G401.6 (cell line): ENCODE data around the gene RTN3.
"Not testable (repeated sequence)": the region's sequence is repeated elsewhere in the genome, so short reads cannot be mapped to it uniquely, and the experiment has no call there.

ENCODE experiments used
- FAIRE-seq: peaks from 2 replicates; lab custom pipeline; 2012; peaks lifted over from hg19 to GRCh38; lab: Jason Lieb, UNC

RTN3 gene

GRCh38 chr11:63683133-63683991, 2.1 kb downstream of the RTN3 start:
- FAIRE-seq: no peak

DNA sequence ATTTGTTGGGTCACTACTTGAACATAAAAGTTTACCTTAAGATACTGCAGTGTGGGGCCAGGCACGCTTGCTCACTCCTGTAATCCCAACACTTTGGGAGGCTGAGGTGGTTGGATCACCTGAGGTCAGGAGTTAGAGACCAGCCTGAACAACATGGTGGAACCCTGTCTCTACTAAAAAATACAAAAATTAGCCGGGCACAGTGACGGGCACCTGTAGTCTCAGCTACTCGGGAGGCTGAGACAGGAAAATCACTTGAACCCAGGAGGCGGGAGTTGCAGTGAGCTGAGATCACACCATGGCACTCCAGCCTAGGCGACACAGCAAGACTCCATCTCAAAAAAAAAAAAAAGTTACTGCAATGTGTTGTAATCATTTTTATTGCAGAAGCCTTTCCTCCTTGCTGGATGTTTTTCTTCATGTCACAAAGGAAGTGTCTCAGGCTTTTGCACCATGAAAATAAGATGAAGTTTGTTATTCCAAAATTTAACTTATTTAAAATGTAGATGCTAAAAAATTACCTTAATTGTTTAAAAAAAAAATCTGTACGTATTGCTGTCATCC, 3.9 kb downstream of the RTN3 start:
- FAIRE-seq: not testable (repeated sequence)

GRCh38 chr11:63686926-63687325, 5.6 kb downstream of the RTN3 start:
- no peak for FAIRE-seq

DNA sequence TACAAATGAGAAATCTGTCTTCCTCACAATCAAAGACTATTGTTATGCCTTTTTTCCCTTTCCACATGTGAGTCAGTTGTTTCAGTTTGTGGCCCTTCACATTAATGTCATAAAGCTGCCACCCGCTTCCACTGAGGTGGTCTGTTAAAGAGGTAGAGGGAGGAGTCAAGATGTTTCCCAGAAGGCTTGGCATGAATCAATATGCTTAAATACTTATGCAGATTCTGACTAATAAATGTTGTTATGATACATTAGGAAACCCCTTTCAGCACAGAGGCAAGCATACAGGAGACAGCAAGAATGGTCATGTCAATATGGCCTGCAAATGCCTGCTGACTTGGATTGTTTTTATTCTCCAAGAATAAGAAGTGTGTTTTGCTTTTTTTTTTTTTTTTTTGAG, 6.5 kb downstream of the RTN3 start:
- no peak for FAIRE-seq

- FAIRE-seq: no peak
Measured at GRCh38 chr11:63694596-63694995, 13.3 kb downstream of the RTN3 start.

DNA sequence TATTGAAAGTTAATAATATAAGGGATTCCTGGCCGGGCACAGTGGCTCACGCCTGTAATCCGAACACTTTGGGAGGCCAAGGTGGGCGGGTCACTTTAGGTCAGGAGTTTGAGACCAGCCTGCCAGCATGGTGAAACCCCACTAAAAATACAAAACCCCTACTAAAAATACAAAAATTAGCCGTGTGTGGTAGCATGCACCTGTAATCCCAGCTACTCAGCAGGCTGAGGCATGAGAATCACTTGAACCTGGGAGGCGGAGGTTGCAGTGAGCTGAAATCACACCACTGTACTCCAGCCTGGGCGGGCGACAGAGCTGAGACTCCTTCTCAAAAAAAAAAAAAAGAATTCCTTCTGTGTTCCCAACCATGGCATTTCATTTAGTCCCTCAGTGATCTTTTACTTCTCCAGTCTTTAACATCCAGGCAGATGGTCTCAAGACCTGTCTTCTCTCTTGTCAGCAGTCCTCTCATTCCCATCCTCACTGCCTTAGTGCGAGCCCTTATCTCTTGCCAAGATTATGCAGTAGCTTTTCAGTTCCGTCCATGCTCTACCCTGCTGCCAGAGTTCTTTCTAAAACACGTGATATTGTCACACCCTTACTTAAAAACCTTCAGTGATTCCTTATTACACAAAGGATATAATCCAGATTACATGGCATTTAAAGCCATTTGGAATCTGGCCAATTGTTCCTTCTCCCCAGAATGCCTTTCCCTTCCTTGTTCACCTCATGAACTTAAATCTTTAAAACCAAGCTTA, 17.9 kb downstream of the RTN3 start:
- no peak for FAIRE-seq

DNA sequence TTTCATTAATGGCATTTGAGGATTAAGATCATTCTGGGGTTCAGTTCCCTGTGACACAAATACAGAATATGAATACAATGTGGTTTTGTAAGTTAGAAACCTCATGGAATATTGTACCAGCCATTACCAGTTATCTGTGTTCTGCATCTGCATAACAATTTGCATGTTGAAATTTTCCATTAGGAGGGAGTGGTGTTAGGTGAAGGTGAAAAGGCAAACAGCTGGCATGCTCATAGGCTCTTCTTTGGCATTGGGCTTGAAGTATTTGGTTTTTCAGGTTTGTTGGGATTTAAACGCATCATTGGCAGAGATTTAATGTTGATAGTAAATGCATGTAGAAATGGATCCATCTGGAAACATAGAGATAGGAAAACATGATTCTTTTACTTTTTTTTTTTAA, 18.6 kb downstream of the RTN3 start:
- FAIRE-seq: no peak

GRCh38 chr11:63705526-63705925, 24.2 kb downstream of the RTN3 start:
- no peak for FAIRE-seq

DNA sequence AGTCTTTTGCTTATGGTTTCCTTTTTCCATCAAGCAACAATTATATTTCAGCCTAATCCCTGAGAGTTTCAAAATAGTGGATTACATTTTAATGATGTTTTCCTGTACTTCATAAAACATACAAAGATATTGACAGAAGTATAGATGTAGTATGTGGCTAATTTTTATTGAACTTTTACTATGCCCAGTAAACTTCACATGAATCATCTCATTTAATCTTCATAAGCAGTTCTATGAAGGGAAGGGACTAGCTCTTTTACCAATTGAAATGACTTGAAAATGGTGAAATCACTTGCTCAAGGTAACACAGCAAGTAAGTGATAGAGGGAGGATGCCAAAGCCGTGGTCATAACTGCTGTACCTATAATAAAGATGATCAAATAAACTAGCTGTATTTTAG, 27.5 kb downstream of the RTN3 start:
- FAIRE-seq: no peak

- no peak for FAIRE-seq
Measured at GRCh38 chr11:63709336-63709884, 28.1 kb downstream of the RTN3 start.

DNA sequence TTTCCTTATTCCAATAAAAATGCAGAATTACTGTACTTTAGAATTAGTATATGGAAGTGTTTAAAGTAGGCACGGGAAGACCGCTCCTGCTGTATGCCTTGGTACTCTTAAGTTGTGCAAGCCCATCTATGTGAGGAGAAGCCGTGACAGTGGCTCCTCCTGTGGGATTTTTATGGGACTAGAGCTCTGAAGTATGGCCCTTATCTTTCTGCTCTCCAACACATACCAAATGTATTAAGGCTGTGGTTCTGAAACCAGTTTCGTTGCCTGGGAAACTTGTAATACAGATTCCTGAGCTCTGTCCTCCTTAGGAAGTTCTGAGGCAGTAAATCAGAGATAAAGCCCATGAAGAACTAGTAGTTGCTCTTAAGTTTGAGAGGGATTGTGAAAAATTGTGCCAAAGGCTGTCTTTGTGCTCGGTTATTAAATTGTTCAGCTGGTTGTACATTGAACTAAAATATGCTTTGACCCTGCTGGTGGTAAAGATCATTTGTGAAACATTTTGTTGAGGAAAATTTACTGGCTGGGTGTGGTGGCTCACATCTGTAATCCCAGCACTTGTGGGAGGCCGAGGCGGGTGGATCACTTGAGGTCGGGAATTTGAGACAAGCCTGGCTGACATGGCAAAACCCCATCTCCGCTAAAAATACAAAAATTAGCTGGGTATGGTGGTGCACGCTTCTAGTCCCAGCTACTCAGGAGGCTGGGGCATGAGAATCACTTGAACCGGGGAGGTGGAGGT, 29.3 kb downstream of the RTN3 start:
- no peak for FAIRE-seq

- no peak for FAIRE-seq
Measured at GRCh38 chr11:63711838-63712237, 30.5 kb downstream of the RTN3 start.

DNA sequence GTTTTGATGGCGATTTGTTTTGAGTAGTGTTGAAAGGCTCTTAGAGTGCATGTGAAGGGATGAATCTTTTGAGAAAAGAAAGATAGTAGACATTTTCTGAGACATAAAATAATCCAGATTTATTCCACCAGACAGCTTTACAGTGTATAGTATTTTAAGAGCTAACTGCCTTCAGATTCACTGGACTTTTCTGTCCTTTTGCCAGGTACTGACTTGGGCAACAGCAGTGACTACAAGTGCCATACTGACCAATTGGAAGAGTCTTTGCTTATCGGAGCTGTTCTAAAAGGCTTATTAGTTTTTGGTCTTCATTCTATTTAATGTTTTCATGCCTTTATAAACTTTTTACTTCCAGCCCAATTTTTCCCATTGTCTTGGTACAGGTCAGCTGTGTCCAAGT, 32.5 kb downstream of the RTN3 start:
- no peak for FAIRE-seq

- FAIRE-seq: no peak
Measured at GRCh38 chr11:63716046-63716445, 34.7 kb downstream of the RTN3 start.

DNA sequence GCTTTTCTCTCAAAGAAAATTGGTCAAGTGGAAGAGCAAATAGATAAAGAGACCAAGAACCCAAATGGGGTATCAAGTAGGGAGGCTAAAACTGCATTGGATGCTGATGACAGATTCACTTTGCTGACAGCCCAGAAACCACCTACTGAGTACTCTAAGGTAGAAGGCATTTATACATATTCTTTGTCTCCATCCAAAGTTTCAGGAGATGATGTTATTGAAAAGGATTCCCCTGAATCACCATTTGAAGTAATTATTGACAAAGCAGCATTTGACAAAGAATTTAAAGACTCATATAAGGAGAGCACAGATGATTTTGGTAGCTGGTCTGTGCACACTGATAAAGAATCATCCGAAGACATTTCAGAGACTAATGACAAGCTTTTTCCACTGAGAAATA, 37.7 kb downstream of the RTN3 start:
- no peak for FAIRE-seq

DNA sequence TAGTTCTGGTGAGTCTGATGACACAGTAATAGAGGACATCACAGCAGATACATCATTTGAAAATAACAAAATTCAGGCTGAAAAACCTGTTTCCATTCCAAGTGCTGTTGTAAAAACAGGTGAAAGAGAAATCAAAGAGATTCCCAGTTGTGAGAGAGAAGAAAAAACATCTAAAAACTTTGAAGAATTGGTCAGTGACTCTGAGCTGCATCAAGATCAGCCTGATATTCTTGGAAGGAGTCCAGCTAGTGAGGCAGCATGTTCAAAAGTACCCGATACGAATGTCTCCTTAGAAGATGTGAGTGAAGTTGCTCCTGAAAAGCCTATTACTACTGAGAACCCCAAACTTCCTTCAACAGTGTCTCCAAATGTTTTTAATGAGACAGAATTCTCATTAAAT, 38.7 kb downstream of the RTN3 start:
- FAIRE-seq: no peak

DNA sequence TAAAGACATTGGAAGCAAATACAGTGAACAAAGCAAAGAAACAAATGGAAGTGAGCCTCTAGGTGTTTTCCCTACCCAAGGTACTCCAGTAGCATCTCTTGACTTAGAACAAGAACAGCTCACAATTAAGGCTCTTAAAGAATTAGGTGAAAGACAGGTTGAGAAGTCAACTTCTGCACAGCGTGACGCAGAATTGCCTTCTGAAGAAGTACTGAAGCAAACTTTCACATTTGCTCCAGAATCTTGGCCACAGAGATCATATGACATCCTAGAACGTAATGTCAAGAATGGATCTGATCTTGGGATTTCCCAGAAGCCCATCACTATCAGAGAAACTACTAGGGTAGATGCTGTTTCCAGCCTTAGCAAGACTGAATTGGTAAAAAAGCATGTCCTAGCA, 39.3 kb downstream of the RTN3 start:
- no peak for FAIRE-seq

DNA sequence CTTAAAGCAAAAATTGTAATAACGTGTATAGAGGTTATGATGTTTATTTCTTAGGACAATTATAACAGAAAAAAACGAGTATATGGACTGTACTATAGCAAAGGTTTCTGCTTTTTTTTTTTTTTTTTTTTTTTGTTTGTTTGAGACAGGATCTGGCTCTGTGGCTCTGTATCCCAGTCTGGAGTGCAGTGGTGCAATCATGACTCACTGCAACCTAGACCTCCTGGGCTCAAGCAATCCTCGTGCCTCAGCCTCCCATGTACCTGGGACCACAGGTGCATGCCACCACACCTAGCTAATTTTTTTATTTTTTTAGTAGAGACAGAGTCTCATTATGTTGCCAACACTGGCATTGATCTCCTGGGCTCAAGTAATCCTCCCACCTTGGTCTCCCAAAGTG, 48.0 kb downstream of the RTN3 start:
- peak; percentile 15 for FAIRE-seq

GRCh38 chr11:63736864-63737263, 55.6 kb downstream of the RTN3 start:
- no peak for FAIRE-seq

DNA sequence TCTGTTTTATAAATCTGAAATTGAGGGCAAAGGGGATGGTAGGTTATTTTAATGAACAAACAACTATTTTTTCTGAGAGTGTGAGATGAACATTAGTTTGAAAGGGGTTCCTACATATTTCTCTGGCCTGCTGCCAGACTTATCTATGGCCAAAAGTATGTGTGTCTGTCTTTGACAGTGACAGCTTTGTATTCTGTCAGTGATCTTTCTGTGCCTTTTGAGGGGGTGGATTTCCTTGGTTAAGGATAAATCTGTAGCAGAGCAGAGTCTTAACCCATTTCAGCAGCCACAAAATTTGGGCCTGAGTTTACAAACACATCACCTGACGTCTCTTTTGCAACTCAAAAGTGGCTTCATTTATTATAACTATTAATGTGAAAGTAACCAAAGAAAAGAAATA, 56.4 kb downstream of the RTN3 start:
- FAIRE-seq: no peak

DNA sequence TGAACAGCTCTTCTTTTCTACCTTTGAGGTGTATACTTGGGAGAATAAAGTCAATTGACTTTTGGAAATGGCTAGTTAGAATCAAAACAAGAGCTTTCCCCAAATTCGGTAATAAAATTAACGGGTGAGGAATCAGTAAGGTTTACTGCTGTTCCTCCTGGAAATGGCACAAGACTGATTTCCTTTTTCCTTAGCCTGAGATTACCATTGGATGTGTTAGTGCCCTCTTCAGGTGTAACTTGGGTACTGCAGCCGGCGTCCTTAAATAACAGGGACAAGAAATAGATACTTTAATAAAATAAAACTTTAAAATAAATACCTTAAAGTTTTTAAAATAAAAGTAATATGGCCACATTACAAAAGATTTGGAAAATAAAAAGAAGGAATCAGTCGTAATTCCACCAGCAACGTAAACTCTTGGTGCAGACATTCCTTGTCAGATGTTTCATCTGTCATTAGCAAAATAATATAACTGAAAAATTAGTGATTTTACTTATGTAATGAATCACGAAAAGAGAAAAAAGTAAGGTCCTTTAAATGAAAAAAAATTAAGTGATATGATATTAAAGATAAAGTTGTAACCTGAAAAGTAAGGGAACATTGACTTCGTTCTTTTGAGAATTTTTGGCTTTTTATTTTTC, 57.5 kb downstream of the RTN3 start:
- peak; percentile 97 for FAIRE-seq
